ENCODE measurements around the gene TBCB.

TBCB gene

GRCh38 chr19:36106441-36106840 lies 8.8 kb upstream of the TBCB start:
- TF ChIP-seq ZNF70 (CRISPR knock-in tag; IDR thresholded peaks at IDR 0.05), result no peak
- no peak for TF ChIP-seq OSR1 (CRISPR knock-in tag; IDR thresholded peaks at IDR 0.05)
- TF ChIP-seq TOX (CRISPR knock-in tag; IDR thresholded peaks at IDR 0.05; ENCODE audit: borderline replicate concordance), result no peak
- TF ChIP-seq RARB (CRISPR knock-in tag; IDR thresholded peaks at IDR 0.05), result no peak
- ATAC-seq, result no peak

- no peak for ATAC-seq
- TF ChIP-seq CSRNP3 (CRISPR knock-in tag; IDR thresholded peaks at IDR 0.05), result no peak
- TF ChIP-seq CSDC2 (CRISPR knock-in tag; IDR thresholded peaks at IDR 0.05), result no peak
- TF ChIP-seq POU6F1 (CRISPR knock-in tag; IDR thresholded peaks at IDR 0.05; ENCODE audit: borderline replicate concordance, low read depth), result no peak
- no peak for TF ChIP-seq SNAI2 (CRISPR knock-in tag; IDR thresholded peaks at IDR 0.05)
- TF ChIP-seq ISL1 (CRISPR knock-in tag; IDR thresholded peaks at IDR 0.05), result no peak
- TF ChIP-seq ESRRG (CRISPR knock-in tag; IDR thresholded peaks at IDR 0.05), result no peak
- TF ChIP-seq CREB5 (CRISPR knock-in tag; IDR thresholded peaks at IDR 0.05; ENCODE audit: low read depth), result no peak
- no peak for TF ChIP-seq TOX (CRISPR knock-in tag; IDR thresholded peaks at IDR 0.05; ENCODE audit: borderline replicate concordance)
- no peak for TF ChIP-seq ZC3H10 (CRISPR knock-in tag; IDR thresholded peaks at IDR 0.05)
- no peak for TF ChIP-seq BACH2 (CRISPR knock-in tag; IDR thresholded peaks at IDR 0.05; ENCODE audit: borderline replicate concordance)
- no peak for TF ChIP-seq ZNF8 (CRISPR knock-in tag; IDR thresholded peaks at IDR 0.05)
- no peak for TF ChIP-seq RARB (CRISPR knock-in tag; IDR thresholded peaks at IDR 0.05)
- TF ChIP-seq ZNF70 (CRISPR knock-in tag; IDR thresholded peaks at IDR 0.05), result no peak
- TF ChIP-seq TCF4 (CRISPR knock-in tag; IDR thresholded peaks at IDR 0.05; ENCODE audit: borderline replicate concordance), result no peak
- TF ChIP-seq PPARA (CRISPR knock-in tag; IDR thresholded peaks at IDR 0.05; ENCODE audit: borderline replicate concordance), result no peak
- TF ChIP-seq PATZ1 (CRISPR knock-in tag; IDR thresholded peaks at IDR 0.05; ENCODE audit: borderline replicate concordance), result no peak
These were observed 8.3 kb upstream of the TBCB start for GRCh38 chr19:36106991-36107390.

GRCh38 chr19:36108684-36109083 lies 6.6 kb upstream of the TBCB start:
- TF ChIP-seq RARB (CRISPR knock-in tag; IDR thresholded peaks at IDR 0.05), result no peak
- TF ChIP-seq GLIS3 (CRISPR knock-in tag; IDR thresholded peaks at IDR 0.05), result no peak
- no peak for ATAC-seq

- no peak for ATAC-seq
- TF ChIP-seq POU6F1 (CRISPR knock-in tag; IDR thresholded peaks at IDR 0.05; ENCODE audit: borderline replicate concordance, low read depth), result no peak
- TF ChIP-seq TCF4 (CRISPR knock-in tag; IDR thresholded peaks at IDR 0.05; ENCODE audit: borderline replicate concordance), result no peak
These were observed 4.6 kb upstream of the TBCB start, which contains the start of gene OVOL3 for GRCh38 chr19:36110487-36111199. Gene OVOL3 (plus strand): TSS chr19:36111143. CDS start chr19:36111203, 60 bp downstream.

GRCh38 chr19:36111200-36111539 lies 4.1 kb upstream of the TBCB start:
- no peak for ATAC-seq
- no peak for TF ChIP-seq PATZ1 (CRISPR knock-in tag; IDR thresholded peaks at IDR 0.05; ENCODE audit: borderline replicate concordance)
